Stimulated activated effector memory CD8-positive, alpha-beta T cell treated with anti-CD3 and anti-CD28 coated beads, Interleukin-12 subunit alpha, Interleukin-12 subunit beta, amount 100 ng/mL, for 72 hours (primary cell): ENCODE results near the gene MS4A10.
"Not testable (repeated sequence)": the region's sequence is repeated elsewhere in the genome, so short reads cannot be mapped to it uniquely, and the experiment has no call there.

ENCODE experiments used
- ATAC-seq: fragments of 150-1000 bp; cut with Tn5 transposase; 2 replicates; pipeline ENCODE4 v1.10.0; 2021
- DNase-seq, 2 donors: peaks; one replicate each; pipeline ENCODE4 v3.0.0; 2021 to 2022; ENCODE audit warnings: low spot score in 2 of 2
- H3K27ac Mint-ChIP-seq: one replicate; pipeline ENCODE4 v1.8.0; 2022; ENCODE audit warnings: mild to moderate bottlenecking, mixed read lengths
- H3K36me3 Mint-ChIP-seq: one replicate; pipeline ENCODE4 v1.8.0; 2022; ENCODE audit warnings: mild to moderate bottlenecking, mixed read lengths
- H3K4me1 Mint-ChIP-seq: one replicate; pipeline ENCODE4 v1.8.0; 2022; ENCODE audit warnings: mixed read lengths
- H3K4me3 Mint-ChIP-seq: one replicate; pipeline ENCODE4 v1.8.0; 2022; ENCODE audit warnings: mild to moderate bottlenecking, mixed read lengths
- H3K9me3 Mint-ChIP-seq: one replicate; pipeline ENCODE4 v1.8.0; 2022; ENCODE audit warnings: mixed read lengths

MS4A10 gene

GRCh38 chr11:60759438-60760225 lies 25.5 kb upstream of the MS4A10 start:
- H3K27ac Mint-ChIP-seq, H3K4me3 Mint-ChIP-seq, ATAC-seq, H3K9me3 Mint-ChIP-seq, H3K4me1 Mint-ChIP-seq, H3K36me3 Mint-ChIP-seq, DNase-seq: not testable (repeated sequence)

- peaks cover 5% of the 10 kb centered on the region for H3K4me1 Mint-ChIP-seq
- no peak overlapping the region for H3K4me3 Mint-ChIP-seq
- H3K36me3 Mint-ChIP-seq, result no peaks in the 10 kb centered on the region
- no peaks in the 10 kb centered on the region for H3K9me3 Mint-ChIP-seq
- H3K27ac Mint-ChIP-seq, result no peak overlapping the region
- ATAC-seq (no peak), DNase-seq (no peak)
Observed at GRCh38 chr11:60761436-60762190, 23.5 kb upstream of the MS4A10 start.

GRCh38 chr11:60762851-60763691 lies 22.1 kb upstream of the MS4A10 start:
- Mint-ChIP-seq H3K9me3 (no peaks in the 10 kb centered on the region), H3K36me3 (no peaks in the 10 kb centered on the region), H3K4me1 (peaks cover 5% of the 10 kb centered on the region), H3K4me3 (no peak overlapping the region), H3K27ac (no peak overlapping the region)
- peak; percentile 48 for ATAC-seq
- DNase-seq, result no peak

DNA sequence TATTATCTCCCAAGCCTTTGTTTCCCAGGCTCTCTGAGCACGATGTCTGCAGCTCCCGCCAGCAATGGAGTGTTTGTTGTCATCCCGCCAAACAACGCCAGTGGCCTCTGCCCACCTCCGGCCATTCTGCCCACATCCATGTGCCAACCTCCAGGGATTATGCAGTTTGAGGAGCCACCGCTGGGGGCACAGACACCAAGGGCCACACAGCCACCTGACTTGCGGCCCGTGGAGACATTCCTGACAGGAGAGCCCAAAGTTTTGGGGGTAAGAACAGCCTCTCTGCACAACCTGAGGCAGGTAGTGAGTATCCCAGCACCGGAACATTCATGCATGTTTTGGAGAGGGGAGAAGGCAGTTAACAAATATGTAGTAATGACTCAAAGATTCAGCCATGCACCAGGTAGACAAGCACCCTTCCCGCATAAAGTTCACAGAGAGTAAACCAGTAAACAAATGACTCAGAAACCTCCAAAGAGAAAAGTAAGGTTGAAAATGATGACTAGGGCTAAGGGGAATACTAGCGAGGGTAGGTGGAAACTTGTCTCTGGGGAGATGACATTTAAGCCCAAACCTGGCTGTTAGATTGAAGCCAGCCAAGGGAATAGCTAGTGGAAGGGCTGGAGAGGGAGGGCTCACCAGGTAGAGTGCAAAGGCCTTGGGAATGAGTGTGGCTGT lies 21.3 kb upstream of the MS4A10 start:
- Mint-ChIP-seq H3K36me3 (no peaks in the 10 kb centered on the region), H3K4me1 (peaks cover 5% of the 10 kb centered on the region), H3K9me3 (no peaks in the 10 kb centered on the region), H3K4me3 (no peak overlapping the region), H3K27ac (no peak overlapping the region)
- DNase-seq, result no peak
- peak; percentile 52 for ATAC-seq

- Mint-ChIP-seq H3K36me3 (no peaks in the 10 kb centered on the region), H3K9me3 (no peaks in the 10 kb centered on the region), H3K27ac (no peak overlapping the region), H3K4me3 (no peak overlapping the region), H3K4me1 (peaks cover 5% of the 10 kb centered on the region)
- ATAC-seq (no peak), DNase-seq (no peak)
Observed at GRCh38 chr11:60764879-60765278, 20.3 kb upstream of the MS4A10 start.

DNA sequence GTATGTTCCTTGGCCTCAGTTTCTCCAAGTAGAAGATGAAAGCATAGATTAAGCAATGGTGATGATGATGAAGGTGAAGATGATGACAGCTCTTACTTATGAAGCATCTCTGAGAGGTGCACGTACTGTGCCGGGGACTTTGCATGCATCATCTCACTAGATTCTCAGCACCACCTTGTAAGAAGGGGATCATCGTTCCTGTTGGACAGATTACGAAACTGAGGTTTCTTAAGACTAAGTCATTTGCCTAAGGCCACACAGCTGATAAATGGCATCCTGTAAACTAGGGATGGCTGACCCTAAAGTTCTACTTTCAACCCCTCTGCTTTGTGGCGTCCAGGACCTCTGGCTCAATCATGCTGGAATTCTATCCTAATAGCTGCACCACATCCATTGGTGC lies 19.8 kb upstream of the MS4A10 start:
- H3K27ac Mint-ChIP-seq, result no peak overlapping the region
- no peaks in the 10 kb centered on the region for H3K36me3 Mint-ChIP-seq
- peaks cover 5% of the 10 kb centered on the region for H3K4me1 Mint-ChIP-seq
- H3K9me3 Mint-ChIP-seq, result no peaks in the 10 kb centered on the region
- no peak for DNase-seq
- H3K4me3 Mint-ChIP-seq, result no peak overlapping the region
- no peak for ATAC-seq

DNA sequence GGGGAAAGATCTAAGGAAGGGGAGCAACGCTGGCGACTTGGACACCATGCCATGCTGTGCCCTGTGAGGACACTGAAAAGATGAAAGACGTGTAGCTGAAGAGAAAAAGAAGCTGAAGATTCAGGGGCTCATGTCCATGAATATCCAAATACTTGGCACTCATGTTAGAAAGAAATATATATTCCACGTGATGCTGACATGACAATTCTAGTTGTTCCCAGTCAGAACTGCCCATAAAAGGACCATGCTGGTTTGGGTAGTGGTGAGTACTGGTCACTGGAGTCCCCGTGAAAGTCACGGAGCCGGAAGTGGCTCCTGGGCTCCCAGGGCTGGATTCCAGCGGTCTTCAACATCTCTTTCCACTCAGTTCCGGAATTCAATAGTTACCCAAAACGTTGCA lies 18.6 kb upstream of the MS4A10 start:
- DNase-seq (no peak), ATAC-seq (no peak)
- Mint-ChIP-seq H3K4me3 (no peak overlapping the region), H3K27ac (no peak overlapping the region), H3K36me3 (no peaks in the 10 kb centered on the region), H3K4me1 (peaks cover 5% of the 10 kb centered on the region), H3K9me3 (no peaks in the 10 kb centered on the region)

DNA sequence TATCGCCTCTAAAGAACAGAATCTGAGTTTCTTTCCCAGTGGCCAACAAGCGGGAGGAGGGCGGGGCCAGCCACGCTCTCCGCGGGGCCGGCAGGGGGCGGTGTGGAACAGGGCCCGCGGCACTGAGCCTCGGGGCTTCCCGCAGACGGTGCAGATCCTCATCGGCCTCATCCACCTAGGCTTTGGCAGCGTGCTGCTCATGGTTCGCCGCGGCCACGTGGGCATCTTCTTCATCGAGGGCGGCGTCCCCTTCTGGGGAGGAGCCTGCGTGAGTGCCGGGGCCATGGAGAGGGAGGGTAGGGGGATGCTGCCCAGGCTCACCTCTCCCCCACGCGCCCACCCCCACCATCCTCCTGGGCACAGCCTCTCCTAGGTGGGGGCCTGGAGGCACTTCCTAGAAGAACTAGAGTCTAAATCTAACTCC lies 17.7 kb upstream of the MS4A10 start:
- Mint-ChIP-seq H3K9me3 (no peaks in the 10 kb centered on the region), H3K27ac (no peak overlapping the region), H3K4me3 (no peak overlapping the region), H3K36me3 (no peaks in the 10 kb centered on the region), H3K4me1 (peaks cover 5% of the 10 kb centered on the region)
- ATAC-seq (peak; percentile 27), DNase-seq (no peak)

DNA sequence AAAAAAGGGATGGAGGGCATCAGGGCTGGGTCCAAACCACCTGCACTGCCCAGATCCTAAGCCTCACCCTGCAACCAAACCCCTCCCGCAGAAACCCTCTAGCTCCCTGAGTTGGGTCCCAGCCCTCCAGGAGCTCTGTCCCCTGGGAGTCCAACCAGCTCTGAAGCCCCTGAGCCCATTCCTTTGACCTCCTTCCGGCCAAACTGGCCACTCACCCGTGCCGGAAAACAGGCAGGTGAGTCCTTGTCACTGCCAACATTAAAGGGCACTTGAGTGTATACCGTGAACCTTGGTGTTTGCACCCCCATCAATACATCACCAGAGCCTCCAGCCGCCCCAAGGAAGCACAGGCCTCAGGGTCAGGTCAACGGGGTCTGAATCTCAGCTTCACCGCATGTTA lies 16.9 kb upstream of the MS4A10 start:
- DNase-seq (no peak), ATAC-seq (no peak)
- Mint-ChIP-seq H3K4me1 (peaks cover 5% of the 10 kb centered on the region), H3K4me3 (no peak overlapping the region), H3K9me3 (no peaks in the 10 kb centered on the region), H3K27ac (no peak overlapping the region), H3K36me3 (no peaks in the 10 kb centered on the region)

GRCh38 chr11:60769273-60769672 lies 15.9 kb upstream of the MS4A10 start:
- Mint-ChIP-seq H3K4me3 (no peak overlapping the region), H3K27ac (no peak overlapping the region), H3K36me3 (no peaks in the 10 kb centered on the region), H3K4me1 (peaks cover 1% of the 10 kb centered on the region), H3K9me3 (no peaks in the 10 kb centered on the region)
- DNase-seq, result no peak
- ATAC-seq, result no peak

GRCh38 chr11:60769811-60770210 lies 15.3 kb upstream of the MS4A10 start:
- ATAC-seq, result no peak
- H3K36me3 Mint-ChIP-seq, result no peaks in the 10 kb centered on the region
- H3K4me3 Mint-ChIP-seq, result no peak overlapping the region
- H3K9me3 Mint-ChIP-seq, result no peaks in the 10 kb centered on the region
- DNase-seq, result no peak
- H3K4me1 Mint-ChIP-seq, result peaks cover 7% of the 10 kb centered on the region
- no peak overlapping the region for H3K27ac Mint-ChIP-seq

DNA sequence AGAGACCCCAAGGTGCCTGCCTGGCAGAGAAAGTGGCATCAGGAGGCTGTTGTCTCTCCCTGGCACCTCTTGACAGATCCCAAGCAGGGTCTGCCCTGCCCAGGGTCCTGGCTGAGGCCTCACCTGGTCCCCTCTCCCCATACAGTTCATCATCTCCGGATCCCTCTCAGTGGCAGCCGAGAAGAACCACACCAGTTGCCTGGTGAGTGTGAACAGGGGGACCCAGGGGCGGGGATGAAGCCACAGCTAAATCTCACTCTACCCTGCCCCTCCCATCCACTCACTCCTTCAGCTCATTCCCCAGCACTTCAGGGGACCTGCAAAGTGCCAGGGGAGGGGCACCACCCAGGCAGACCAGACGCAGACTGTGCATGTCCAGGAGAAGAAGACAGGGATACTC lies 14.0 kb upstream of the MS4A10 start:
- Mint-ChIP-seq H3K27ac (no peak overlapping the region), H3K9me3 (no peaks in the 10 kb centered on the region), H3K4me1 (peaks cover 18% of the 10 kb centered on the region), H3K36me3 (no peaks in the 10 kb centered on the region), H3K4me3 (no peak overlapping the region)
- ATAC-seq (no peak), DNase-seq (no peak)

- ATAC-seq (no peak), DNase-seq (no peak)
- no peak overlapping the region for H3K4me3 Mint-ChIP-seq
Observed at GRCh38 chr11:60771879-60772525, 13.1 kb upstream of the MS4A10 start.

DNA sequence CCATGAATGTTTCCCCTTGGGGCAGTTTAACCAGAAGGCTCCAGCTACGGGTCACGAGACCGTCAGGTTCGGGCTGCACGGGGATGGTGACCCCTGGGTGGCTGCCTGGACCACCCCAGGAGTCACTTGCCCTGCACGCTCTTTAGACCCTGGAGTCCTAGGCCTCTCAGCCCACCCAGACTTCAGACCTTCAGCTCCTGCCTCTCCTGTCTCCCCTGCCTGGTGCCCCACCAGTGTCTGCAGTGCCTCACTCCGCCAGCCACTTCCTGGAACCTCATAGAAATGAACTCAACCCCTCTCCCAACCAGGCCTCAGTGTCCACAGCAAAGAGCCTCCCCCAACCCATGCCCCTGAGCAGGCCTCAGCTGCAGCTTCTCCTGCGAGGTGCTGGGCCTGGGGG lies 12.5 kb upstream of the MS4A10 start:
- H3K4me3 Mint-ChIP-seq, result no peak overlapping the region
- H3K9me3 Mint-ChIP-seq, result no peaks in the 10 kb centered on the region
- DNase-seq (no peak), ATAC-seq (no peak)
- no peak overlapping the region for H3K27ac Mint-ChIP-seq
- H3K36me3 Mint-ChIP-seq, result no peaks in the 10 kb centered on the region
- peaks cover 18% of the 10 kb centered on the region for H3K4me1 Mint-ChIP-seq

More at GRCh38 chr11:60771879-60772525, 13.1 kb upstream of the MS4A10 start:
- Mint-ChIP-seq H3K27ac (no peak overlapping the region), H3K9me3 (no peaks in the 10 kb centered on the region), H3K4me1 (peaks cover 18% of the 10 kb centered on the region), H3K36me3 (no peaks in the 10 kb centered on the region)
